DMS114 treated with DMSO at 0.1 percent for 48 hours (cell line): ENCODE measurements around the gene FAM120B.

Experiments used
- DNase-seq: peaks from one replicate; lab custom pipeline; 2025; ENCODE audit not compliant: unreplicated experiment; lab: John Stamatoyannopoulos, UW

Gene FAM120B

DNA sequence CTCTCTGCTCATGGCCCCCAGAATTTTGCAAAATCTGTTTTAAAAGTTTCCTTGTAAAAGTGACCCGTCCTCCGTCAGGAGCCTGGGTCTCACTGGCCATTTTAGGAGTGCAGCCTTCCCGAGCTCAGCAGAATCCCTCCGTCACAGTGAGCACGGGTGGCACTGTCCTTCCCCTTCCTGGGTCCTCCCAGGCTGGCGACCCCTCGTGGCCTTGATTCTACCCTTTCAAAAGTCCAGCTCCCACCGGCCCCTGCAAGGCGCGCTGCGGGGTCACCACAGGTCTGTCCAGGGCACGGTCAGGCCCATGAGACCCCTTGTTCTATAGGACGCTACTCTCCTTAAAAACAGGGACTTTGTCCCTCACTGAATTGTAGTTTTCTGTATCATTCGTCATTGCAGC, 133.9 kb downstream of the FAM120B start:
- no peak for DNase-seq

DNA sequence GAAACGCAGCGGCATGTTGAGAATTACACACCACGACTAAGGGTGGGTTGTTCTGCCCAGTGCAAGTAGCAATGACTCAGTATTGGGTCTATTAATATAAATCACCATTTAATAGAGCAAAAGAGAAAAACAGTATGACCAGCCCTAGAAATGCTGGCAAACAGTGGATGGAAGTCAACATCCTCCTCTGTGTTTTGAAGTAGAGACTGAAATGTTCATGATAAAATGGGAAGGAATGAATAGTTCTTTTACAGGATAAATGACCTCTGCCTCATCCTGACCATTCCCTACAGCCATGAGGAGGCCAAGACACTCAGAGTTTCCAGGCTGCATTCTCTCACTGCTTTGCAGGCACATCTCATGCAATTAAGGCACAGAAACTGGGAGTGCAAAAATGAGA, 134.8 kb downstream of the FAM120B start:
- DNase-seq, result no peak

DNA sequence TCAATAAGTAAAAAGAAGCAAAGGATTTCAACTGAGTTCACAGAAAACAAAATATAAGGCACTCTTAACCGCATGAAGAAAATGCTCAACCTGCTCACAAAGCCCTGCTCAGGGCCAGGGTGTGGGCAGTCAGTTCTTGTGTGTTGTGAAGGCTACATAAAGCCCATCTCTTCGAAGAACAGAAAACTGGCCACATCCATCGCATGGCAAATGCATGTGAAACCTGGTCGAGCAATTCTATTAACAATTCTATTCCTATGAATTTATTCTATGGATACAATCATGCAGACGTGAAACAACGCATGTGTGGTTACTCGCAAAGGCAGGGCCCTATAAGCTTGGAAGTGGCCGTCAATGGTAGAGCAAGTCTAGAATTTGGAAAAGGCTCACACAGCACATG, 136.0 kb downstream of the FAM120B start:
- no peak for DNase-seq

DNA sequence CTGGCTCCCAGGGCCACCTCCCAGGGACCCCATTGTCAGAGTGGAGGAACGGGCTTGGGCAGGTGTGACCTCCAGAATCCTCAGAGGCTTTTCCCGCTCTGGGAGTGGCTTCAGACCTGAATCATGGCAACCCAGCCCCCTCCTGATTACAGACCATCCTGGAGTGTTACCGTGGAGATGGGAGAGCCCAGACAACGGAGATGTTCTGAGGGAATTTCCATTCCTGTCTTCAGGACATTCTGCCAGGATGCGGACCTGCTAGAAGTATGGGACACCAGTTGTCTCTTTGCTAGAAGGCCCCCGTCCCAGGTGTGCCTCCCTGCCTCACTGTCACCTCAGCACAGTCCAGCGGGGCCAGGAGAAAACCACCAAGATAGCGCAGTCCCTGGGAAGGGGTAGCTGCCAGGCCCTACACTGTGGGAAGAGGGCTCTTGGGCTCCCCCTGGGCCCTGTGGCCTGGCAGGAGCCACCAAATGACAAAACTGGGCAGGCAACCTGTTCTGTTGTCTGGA, 136.6 kb downstream of the FAM120B start:
- DNase-seq, result no peak

DNA sequence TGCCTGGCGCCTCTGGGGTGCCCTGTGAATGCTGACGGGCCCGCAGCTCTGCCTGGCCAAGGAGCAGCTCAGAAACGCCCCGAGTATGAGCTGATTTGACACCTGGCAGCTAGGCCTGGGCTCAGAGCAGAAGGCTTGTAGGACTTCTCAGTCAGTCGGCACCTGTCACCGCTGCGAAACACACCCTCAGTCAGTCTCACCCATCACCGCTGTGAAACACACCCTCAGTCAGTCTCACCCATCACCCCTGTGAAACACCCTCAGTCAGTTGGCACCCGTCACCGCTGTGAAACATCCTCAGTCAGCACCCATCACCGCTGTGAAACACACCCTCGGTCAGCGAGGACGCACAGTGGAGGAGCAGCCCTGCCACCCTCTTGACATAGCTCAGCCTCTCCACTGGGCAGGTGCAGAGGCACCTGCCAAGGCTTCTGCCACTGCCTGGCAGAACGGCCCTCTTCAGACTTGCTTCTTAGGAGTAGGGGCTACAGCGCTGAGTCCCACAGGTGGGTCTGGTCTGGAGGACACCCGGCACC, 137.6 kb downstream of the FAM120B start:
- no peak for DNase-seq

DNA sequence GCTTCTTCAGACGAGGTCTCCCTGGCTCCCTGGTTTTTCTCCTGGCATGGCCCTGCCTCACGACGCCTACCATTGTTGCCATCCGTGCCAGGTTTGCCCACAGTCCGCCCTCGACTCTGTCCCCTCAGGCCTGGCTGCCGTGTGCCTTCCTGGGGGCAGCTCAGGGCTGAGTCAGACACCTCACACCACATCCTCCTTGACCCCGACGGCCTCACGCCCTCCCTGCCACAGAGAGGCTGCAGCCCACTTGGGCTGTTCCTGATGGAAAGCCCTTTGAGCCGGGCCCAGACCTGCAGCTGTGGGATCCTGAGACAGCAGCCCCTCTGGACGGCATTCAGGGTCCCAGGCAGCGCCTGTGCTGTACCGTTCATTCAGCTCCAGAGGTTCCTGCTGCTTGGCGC, 138.3 kb downstream of the FAM120B start:
- no peak for DNase-seq

DNA sequence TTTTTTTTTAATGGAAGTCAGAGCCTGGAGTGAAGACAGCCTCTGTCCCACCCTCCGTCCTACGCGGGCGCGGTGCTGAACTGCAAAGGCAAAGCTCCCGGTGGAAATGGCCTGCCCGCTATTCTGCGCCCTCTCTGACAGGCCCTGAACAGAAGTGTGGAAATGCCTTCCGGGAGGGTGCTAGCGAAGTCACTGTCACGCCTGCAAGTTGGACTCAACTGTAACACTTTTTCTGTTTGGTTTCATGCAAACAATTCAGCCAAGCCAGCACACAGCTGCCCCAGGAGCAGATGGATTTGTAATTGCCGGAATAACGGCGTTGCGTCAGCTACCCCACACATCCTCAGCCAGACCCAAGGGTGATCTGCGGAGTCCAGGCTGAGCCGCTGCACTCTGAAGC, 138.9 kb downstream of the FAM120B start:
- DNase-seq, result no peak

DNA sequence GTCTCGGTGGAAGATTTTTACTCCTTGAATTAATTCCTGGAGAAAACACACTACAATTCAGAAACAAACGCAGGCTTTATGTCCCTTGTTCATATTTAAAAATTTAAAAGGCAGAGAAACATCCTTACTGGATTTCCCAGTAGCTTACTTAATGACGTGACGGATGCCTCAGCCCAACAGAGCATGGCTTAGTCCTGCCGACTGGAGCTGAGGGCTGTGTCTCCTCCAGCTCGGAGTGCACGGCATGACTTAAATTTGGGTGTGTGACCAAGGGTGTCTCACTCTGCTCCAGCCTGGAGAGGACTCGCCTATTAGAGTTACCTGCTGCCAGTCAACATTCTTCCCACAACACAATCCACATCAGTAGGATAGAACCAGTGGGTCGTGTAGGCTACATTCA, 139.4 kb downstream of the FAM120B start:
- no peak for DNase-seq

DNA sequence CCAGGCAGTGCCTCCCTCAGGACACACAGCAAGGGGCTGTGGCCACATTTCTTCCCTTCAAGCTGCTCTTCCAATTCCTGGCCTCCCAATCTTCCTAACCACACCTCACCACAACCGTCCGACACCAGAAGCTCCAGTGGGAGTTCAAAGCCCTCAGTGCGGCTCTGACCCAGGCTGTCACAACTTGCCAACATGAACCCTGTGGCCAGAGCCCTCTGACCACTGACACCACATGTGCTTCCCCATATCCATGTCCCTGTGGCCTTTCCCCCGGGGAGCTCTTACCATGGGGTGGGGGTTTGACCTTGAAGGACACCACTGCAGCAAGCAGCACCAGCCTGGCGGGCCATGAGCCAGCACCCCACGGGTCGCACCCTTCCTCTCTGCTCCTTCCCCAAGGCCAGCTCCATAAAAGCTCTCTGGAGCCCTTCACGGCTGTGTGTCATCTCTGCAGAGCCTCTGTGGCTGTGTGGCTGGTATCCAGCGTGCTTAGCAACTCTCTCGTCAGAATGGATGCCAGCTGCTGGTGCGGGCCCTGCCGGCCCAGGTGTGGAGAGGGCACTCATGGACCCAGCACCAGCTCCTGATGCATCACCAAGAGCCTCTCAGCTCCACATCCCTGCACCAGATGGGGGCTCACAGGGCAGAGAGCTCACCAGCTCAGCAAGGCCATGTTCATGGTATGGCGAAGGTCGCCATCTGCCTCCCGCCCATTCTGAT, 140.4 kb downstream of the FAM120B start:
- no peak for DNase-seq

DNA sequence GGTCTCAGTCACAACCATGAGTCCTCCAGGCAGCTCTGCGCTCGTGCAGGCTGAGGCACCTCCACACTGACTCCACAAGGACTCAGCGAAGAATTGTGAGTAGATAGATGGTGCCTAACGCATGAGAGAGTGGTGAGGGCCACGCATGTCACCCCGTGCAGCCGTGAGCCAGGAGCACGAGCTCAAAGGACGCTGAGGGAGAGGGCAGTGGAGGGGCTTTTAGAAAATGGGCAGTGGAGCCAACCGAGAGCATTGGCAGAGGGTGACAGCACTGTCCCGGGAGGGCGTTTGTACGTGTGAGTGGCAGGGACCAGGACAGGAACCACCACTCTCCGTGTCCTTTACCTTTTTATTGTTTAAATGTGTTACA, 141.0 kb downstream of the FAM120B start:
- DNase-seq, result no peak

DNA sequence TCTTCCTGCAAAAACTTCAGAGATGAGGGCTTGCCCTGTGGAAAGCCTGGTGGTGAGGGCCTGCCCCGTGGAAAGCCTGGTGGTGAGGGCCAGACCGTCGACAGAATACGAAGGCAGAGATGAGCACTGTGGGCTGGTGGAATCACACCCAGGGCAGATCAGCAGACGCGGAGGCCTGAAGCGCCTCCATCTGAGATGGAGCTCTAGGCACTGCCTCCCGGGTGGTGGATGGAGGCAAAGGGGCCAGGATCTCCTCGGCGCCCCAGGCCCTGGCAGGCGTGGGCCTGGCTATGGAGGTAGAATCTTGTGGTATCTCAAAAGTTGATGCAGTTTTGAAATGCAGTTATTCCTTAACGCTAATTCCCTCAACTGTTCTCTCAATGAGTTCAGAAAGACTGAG, 141.8 kb downstream of the FAM120B start:
- no peak for DNase-seq

DNA sequence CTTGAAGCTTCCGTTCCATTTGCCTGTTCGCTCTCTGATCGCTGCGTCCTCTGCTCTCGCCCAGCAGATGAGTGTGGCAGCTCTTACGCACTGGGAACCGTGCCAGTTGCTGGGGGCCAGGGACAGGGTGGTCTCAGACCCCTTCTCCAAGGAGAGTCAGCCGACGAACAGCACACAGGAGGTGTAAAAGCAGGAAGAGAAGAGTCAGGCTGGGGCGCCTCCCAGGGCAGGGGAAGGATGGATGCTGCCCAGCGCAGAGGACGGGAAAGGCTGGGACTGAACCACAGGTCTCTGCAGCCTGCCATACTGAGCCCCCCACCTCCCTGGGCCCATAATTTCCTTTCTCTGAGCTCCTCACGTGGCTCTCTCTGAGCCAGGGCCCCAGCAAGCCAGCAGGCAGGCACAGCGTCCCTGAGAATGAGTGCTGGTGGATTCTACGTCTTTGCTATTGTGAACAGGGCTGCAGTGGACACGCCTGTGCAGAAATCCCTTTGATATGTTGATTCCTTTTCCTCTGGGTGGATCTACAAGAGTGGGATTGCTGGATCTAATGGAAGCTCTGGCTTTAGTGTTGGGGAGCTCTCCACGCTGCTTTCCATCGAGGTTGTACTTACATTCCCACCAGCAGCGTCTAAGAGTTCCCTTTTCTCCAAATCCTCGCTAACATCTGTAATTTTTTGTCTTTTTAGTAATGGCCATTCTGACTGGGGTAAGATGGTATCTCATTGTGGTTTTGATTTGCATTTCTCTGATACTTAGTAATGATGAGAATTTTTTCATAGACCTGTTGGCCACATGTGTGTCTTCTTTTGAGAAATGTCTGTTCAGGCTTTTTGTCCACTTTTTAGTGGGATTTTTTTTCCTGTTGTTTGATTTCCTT, 142.4 kb downstream of the FAM120B start:
- DNase-seq, result no peak

DNA sequence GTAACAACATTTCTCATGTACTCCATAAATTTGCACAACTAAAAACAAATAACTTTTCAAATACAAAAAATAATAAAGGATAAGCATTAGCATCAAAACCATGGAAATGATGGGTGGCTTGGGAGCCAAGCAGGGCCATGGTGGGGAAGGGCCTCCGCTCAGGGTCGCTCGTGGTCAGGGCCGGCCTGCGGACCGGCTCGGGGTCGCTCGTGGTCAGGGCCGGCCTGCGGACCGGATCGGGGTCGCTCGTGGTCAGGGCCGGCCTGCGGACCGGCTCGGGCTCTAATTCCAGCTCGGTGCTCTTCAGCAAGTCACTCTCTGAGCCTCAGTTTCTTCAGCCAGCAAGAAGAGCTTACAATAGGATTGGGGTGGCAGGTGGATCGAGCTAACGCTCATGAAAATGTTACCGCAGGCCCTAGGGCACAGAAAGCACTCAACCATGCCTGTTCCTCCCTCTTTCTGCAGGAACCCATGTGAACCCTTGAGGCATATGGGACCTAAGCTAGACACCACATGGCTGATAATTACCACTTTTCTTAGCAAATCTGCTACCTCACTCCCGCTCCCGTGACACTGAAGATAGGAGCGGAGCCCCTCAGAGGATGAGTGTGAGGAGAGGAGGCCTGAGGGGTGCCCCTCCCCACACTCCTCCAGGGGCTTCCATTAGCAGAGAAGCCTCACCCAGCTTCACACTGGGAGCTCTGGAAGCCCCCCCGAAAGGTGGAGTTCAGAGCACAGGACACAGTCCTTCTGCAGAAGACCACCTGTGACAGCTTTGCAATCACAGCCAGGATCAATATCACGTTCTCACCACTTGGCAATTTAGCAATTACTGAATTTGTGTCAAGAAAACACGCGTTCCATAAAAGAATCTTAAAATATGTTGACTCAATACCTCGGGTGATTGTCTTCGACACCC, 143.5 kb downstream of the FAM120B start:
- DNase-seq, result no peak

DNA sequence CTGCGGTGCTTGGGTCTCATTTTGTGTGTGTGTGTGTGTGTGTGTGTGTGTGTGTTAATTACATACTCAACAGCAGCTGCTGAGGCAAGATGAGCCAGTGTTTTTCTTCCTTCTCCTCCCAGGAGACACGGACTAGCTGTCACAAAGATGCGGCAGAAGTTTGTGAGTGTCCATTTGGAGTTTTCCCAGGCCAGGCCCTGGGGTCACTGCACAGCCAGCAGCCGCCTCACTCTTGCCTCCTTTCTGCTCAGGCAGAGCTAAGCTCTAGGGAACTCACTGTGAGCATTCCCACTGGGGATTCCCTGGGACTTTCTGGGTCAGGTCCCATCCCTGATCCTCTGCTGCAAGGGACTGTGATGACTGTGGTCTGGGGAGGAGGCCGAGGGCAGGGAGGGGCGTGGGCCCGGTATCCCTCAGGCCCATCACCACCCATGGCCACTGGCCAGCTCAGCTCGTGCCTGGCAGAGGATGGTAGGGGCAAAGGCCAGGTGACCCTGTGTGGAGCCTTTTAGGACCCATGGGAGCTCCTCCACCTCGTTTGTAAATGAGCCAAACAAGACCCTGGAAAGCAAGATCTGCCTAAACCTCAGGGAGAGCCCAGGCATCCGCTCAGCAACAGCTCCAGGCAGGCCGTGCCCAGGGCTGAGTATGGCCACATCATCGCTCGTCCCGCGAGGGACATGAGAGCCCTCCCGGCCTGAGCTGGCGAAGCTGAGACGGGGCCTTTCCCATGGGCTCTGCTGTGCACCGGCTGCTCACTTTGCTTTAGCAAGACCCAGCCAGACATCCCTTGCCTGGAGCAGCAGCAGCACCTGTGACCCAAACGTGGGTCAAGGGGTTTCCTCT, 144.6 kb downstream of the FAM120B start:
- DNase-seq, result no peak

DNA sequence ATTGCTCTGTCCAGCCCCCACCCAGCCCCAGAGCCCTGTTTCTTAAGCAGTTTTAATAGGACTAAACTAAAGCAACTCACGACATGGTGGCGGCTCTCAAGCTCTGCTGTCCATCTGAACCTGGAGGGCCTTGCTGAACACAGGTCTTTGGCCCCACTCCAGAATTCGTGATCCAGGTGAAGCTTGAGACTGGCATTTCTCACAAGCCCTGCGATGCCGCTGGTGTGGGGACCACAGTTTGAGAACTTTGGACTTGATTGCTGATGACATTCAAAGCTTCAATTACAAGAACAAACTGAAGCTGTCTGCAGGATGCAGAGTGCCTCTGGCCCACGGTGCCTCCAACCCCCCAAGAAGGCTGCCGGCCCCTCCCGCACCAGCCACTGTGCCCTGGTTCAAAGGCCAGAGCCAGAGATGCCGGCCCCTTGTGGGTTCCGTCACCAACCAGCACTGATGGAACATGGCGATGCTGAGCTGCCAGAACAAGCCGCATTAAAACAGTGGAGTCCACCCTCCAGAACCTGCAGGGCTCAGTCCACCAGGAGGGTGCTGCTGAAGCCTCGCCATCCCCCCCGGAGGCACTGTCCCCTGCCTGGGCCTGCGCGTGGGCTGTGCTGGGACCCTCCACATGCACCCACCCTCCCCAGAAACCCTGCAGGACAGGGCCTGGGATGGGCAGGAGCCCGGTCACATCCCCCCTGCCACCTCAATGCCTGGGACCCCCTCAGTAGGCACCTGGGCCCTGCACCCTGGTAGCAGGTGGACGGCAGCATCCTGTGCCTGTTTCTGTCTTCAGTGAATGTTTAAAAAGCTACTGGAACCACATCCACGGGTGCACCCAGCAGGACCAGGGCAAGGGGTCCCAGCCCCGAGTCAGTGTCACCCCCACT, 145.4 kb downstream of the FAM120B start:
- DNase-seq, result no peak

DNA sequence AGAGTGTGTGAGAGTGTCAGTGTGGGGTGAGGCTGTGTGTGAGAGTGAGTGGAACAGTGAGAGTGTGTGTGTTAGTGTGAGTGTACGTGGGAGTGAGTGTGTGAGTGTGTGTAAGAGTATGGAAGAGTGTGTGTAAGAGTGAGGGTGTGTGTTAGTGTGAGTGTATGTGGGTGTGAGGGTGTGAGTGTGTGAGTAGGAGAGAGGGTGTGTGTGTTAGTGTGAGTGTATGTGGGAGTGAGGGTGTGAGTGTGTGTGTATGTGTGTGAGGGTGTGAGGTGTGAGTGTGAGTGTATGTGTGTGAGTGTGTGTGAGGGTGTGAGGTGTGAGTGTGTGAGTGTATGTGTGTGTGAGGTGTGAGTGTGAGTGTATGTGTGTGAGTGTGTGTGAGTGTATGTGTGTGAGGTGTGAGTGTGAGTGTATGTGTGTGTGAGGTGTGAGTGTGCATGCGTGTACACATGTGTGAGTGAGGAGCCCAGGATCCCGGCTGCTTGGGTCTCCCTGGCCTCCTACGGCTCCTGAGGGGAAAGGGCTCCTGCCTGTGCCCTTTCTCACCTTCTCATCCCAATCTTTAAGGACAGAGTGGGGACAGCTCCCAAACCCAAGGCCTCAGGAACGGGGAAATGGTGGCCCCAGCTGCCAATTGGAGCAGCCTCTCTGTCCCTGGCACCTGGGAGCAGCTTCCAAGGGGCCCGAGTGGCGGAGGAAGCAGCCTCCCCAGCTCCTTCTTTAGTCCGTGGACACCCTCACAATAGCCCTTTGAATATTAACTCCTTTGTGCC, 146.4 kb downstream of the FAM120B start:
- DNase-seq, result no peak

DNA sequence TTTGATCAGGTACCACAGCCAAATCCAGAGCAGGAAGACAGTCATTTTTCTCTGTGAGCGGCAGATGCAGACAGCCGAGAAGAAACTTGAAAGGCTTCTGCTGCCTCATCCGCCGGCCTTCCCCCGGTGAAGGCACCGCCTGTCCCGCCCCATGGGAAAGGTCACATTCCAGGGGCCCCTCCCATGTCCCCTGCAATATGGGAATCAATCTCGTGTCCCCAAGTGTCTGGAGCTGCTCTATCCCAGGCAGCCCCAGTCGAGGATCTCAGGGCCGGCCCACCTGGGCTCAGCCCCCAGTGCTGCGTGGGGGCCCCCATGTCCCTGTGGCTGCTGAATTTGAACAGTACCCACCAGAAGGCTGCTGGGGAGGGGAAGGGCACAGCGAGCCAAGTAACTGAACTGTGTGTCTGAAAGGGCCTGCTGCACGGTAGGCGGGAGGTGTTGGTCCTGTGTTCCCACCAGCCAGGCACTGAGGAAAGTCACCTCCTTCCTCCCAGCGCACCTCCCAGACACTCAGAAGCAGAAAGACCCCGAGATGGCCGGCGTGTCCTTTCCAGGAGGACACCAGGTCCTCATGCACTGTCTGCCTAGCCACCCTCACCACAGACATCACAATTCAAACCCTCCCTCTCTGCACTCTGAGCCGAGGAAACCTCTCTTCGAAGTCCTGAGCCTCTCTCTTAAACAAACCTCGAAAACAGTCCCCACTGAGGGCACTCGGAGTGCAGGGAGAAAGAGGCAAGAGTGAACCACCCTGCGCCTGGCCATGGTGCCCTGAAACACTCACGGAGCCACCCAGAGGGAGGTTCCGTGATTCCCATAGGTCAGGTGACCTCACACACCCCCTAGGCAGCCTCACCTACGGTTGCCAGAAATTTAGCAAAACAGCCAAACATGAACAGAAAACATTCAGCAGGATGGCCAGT, 147.3 kb downstream of the FAM120B start:
- no peak for DNase-seq
